Spleen (tissue), 11 donors: ENCODE measurements around the gene FAR1. TPM values are rescaled to one million over a fixed set of nuclear protein-coding genes. Genes with fewer than 3 reads are reported as not detected.

Experiments
- DNase-seq: peaks from one replicate; pipeline ENCODE4 v3.0.0-alpha.2; 2020
- H3K27ac ChIP-seq, 8 donors: fragments of 200-600 bp; sonication (generic) in 7 of 8; 1 replicate in 4 of 8; 2 replicates in 4 of 8; pipeline versions ENCODE4 v1.5.0 to v1.8.0; 2016 to 2021; ENCODE audit warnings: inconsistent platforms in 4 of 8, mild to moderate bottlenecking in 4 of 8, moderate library complexity in 1 of 8
- H3K27me3 ChIP-seq, 7 donors: fragments of 200-600 bp; sonication (generic) in 6 of 7; replicated peaks in 1 of 7; 1 replicate in 4 of 7; 2 replicates in 3 of 7; pipeline versions ENCODE4 v1.5.0 to v1.8.0; 2016 to 2021; ENCODE audit warnings: inconsistent platforms in 3 of 7, mild to moderate bottlenecking in 1 of 7
- H3K36me3 ChIP-seq, 6 donors: fragments of 200-600 bp; sonication (generic) in 5 of 6; 1 replicate in 4 of 6; 2 replicates in 2 of 6; pipeline versions ENCODE4 v1.5.0 to v1.8.0; 2016 to 2021; ENCODE audit warnings: inconsistent platforms in 2 of 6
- H3K4me1 ChIP-seq, 6 donors: fragments of 200-600 bp; sonication (generic) in 5 of 6; 1 replicate in 3 of 6; 2 replicates in 3 of 6; pipeline versions ENCODE4 v1.5.0 to v1.8.0; 2016 to 2021; ENCODE audit warnings: inconsistent platforms in 3 of 6
- H3K4me3 ChIP-seq, 8 donors: fragments of 200-600 bp; sonication (generic) in 7 of 8; 1 replicate in 4 of 8; 2 replicates in 4 of 8; pipeline versions ENCODE4 v1.5.0 to v1.8.0; 2016 to 2021; ENCODE audit warnings: inconsistent platforms in 4 of 8, mild to moderate bottlenecking in 4 of 8, moderate library complexity in 2 of 8
- H3K9me3 ChIP-seq, 8 donors: fragments of 200-600 bp; sonication (generic) in 7 of 8; 1 replicate in 4 of 8; 2 replicates in 4 of 8; pipeline versions ENCODE4 v1.5.0 to v1.8.0; 2016 to 2021; ENCODE audit warnings: inconsistent platforms in 4 of 8
- POLR2A ChIP-seq, 3 donors: fragments of 450-650 bp; IDR thresholded peaks; one replicate each; pipeline ENCODE4 v1.5.1; 2017; ENCODE audit warnings: antibody characterized with exemption in 3 of 3, mild to moderate bottlenecking in 1 of 3
- POLR2AphosphoS5 ChIP-seq, 3 donors: sonication (generic); formaldehyde crosslinking; IDR thresholded peaks; one replicate each; pipeline ENCODE4 v1.5.1; 2017; ENCODE audit warnings: antibody characterized with exemption in 3 of 3
- WGBS, 5 donors: extraction: QIAGEN DNeasy Blood & Tissue Kit in 3 of 5; methylation state at CpG; one replicate each; pipeline versions ENCODE4 v1.1.5 to v1.1.7; 2013 to 2018; 5-methylcytosine and 5-hydroxymethylcytosine counted together
- intact Hi-C: fragments of 100-400 bp; cut with DNase I; formaldehyde crosslinking; loops from one replicate; pipeline ENCODE4 v1.15.0; 2023; ENCODE audit warnings: low total_unique reads
- polyA plus RNA-seq, 3 donors: library from polyadenylated mRNA; stranded (reverse); fragments of 200-250 nt; gene quantifications; one replicate each; pipeline ENCODE4 v1.2.1, GENCODE V29; 2013
- total RNA-seq, 7 donors: library from RNA; depleted of rRNA in 3 of 7; stranded (reverse); fragments of >200 nt in 3 of 7; fragmentation: NEBNext Ultra II Directional in 4 of 7; extraction: Animal tissue kit (Norgen Biotek cat#: 25700) in 4 of 7; gene quantifications; one replicate each; pipeline versions ENCODE4 v1.1.0 to v1.2.1, GENCODE V29; 2016 to 2021
- TF ChIP-seq, protein P1 (sequence below), 11 experiments: fragments of 200-600 bp in 7 of 11; fragments of 450-650 bp in 4 of 11; sonication (generic) in 4 of 11; IDR thresholded peaks in 8 of 11; conservative IDR thresholded peaks in 3 of 11; 1 replicate in 7 of 11; 2 replicates in 4 of 11; pipeline versions ENCODE4 v1.4.0 to v1.8.0; 2016 to 2021; ENCODE audit warnings: antibody characterized with exemption in 11 of 11, inconsistent platforms in 4 of 11, mild to moderate bottlenecking in 1 of 11
- donor health status: healthy with polysubstance abuse.
- donor health status: DM: no; HTN: no; CAD: no; lungs with moderate emphysema.
- donor health status: DM: no; HTN: no; CAD: no.
- donor health status: Bipolar disorder and iron deficiency.
- donor health status: healthy.
- donor health status: DM: no; HTN: no; CAD: no.
- donor health status: DM: yes; HTN: yes; CAD: no.

Gene FAR1
- total and polyA plus RNA-seq, 10 donors: 13.6 to 83.2 (median 58.1) TPM

- Histone ChIP-seq H3K27me3 (no peaks in the 10 kb centered on the region), H3K4me1 (peaks cover 14 to 43% (median 38%) of the 10 kb centered on the region in 6 donors), H3K27ac (peak overlapping the region in 1 of 8 donors; percentile 98), H3K4me3 (peak overlapping the region in 7 of 8 donors; percentile 87 to 99 (median 94)), H3K36me3 (no peaks in the 10 kb centered on the region), H3K9me3 (no peaks in the 10 kb centered on the region)
- TF ChIP-seq POLR2A (IDR thresholded peaks at IDR 0.05) (no peak), POLR2AphosphoS5 (IDR thresholded peaks at IDR 0.05) (no peak)
- TF ChIP-seq, protein P1, sequence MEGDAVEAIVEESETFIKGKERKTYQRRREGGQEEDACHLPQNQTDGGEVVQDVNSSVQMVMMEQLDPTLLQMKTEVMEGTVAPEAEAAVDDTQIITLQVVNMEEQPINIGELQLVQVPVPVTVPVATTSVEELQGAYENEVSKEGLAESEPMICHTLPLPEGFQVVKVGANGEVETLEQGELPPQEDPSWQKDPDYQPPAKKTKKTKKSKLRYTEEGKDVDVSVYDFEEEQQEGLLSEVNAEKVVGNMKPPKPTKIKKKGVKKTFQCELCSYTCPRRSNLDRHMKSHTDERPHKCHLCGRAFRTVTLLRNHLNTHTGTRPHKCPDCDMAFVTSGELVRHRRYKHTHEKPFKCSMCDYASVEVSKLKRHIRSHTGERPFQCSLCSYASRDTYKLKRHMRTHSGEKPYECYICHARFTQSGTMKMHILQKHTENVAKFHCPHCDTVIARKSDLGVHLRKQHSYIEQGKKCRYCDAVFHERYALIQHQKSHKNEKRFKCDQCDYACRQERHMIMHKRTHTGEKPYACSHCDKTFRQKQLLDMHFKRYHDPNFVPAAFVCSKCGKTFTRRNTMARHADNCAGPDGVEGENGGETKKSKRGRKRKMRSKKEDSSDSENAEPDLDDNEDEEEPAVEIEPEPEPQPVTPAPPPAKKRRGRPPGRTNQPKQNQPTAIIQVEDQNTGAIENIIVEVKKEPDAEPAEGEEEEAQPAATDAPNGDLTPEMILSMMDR (IDR thresholded peaks at IDR 0.05 in 8 of 11, conservative IDR thresholded peaks at IDR 0.05 in 3 of 11): no peak
- intact Hi-C loops: no loop called here
- DNase-seq: no peak
- 52 to 61% (median 58%) methylated on average over 5 of the region's 5 CpGs for WGBS, 5 donors
Measured at GRCh38 chr11:13667245-13667644, 1.2 kb upstream of the FAR1 start.

GRCh38 chr11:13667795-13668101 lies 720 bp upstream of the FAR1 start:
- Histone ChIP-seq H3K27me3 (no peaks in the 10 kb centered on the region), H3K9me3 (no peaks in the 10 kb centered on the region), H3K27ac (peak overlapping the region; percentile 85 to 98 (median 94)), H3K36me3 (no peaks in the 10 kb centered on the region), H3K4me3 (peak overlapping the region; percentile 85 to 99 (median 93)), H3K4me1 (peaks cover 14 to 48% (median 42%) of the 10 kb centered on the region in 6 donors)
- 4 to 9% (median 7%) methylated on average over 15 of the region's 15 CpGs for WGBS, 5 donors
- TF ChIP-seq, protein P1 (IDR thresholded peaks at IDR 0.05 in 8 of 11, conservative IDR thresholded peaks at IDR 0.05 in 3 of 11): no peak
- no peak for TF ChIP-seq POLR2AphosphoS5 (IDR thresholded peaks at IDR 0.05)
- no peak for TF ChIP-seq POLR2A (IDR thresholded peaks at IDR 0.05)
- intact Hi-C loops: no loop called here
- no peak for DNase-seq

- H3K4me1 ChIP-seq: peaks cover 14 to 61% (median 48%) of the 10 kb centered on the region in 6 donors
- peak; percentile 93 for DNase-seq
- 0 to 2% (median 1%) methylated on average over 22 to 33 of the region's 33 CpGs for WGBS, 5 donors
- H3K27ac ChIP-seq: peak overlapping the region; percentile 82 to 98 (median 94)
- TF ChIP-seq POLR2AphosphoS5 (IDR thresholded peaks at IDR 0.05) (no peak), POLR2A (IDR thresholded peaks at IDR 0.05) (no peak)
- TF ChIP-seq, protein P1 (IDR thresholded peaks at IDR 0.05 in 8 of 11, conservative IDR thresholded peaks at IDR 0.05 in 3 of 11): no peak
- no peaks in the 10 kb centered on the region for H3K36me3 ChIP-seq
- intact Hi-C loops: no loop called here
- H3K27me3 ChIP-seq: no peaks in the 10 kb centered on the region
- H3K4me3 ChIP-seq: peak overlapping the region; percentile 87 to 99 (median 93)
- H3K9me3 ChIP-seq: no peaks in the 10 kb centered on the region
Measured at GRCh38 chr11:13668957-13669521, 571 bp downstream of the FAR1 start.

GRCh38 chr11:13669544-13670488 lies 1.3 kb downstream of the FAR1 start:
- intact Hi-C loops: no loop called here
- peaks cover 14 to 69% (median 48%) of the 10 kb centered on the region in 6 donors for H3K4me1 ChIP-seq

More at GRCh38 chr11:13669544-13670488, 1.3 kb downstream of the FAR1 start:
- Histone ChIP-seq H3K4me3 (peak overlapping the region; percentile 87 to 99 (median 93)), H3K36me3 (no peaks in the 10 kb centered on the region), H3K27ac (peak overlapping the region in 7 of 8 donors; percentile 88 to 98 (median 94)), H3K27me3 (no peaks in the 10 kb centered on the region), H3K9me3 (no peaks in the 10 kb centered on the region)
- no peak for DNase-seq
- TF ChIP-seq POLR2A (IDR thresholded peaks at IDR 0.05) (no peak), POLR2AphosphoS5 (IDR thresholded peaks at IDR 0.05) (no peak)
- TF ChIP-seq, protein P1 (IDR thresholded peaks at IDR 0.05 in 8 of 11, conservative IDR thresholded peaks at IDR 0.05 in 3 of 11): no peak
- 68 to 75% (median 71%) methylated on average over 18 of the region's 18 CpGs for WGBS, 5 donors
